HPDE6-E6E7 (cell line): ENCODE data around the gene GPR32.
"Not testable (repeated sequence)": the region's sequence is repeated elsewhere in the genome, so short reads cannot be mapped to it uniquely, and the experiment has no call there.

Experiments
- DNase-seq: peaks from one replicate; pipeline ENCODE4 v3.0.0; 2011; ENCODE audit warnings: missing footprints; ENCODE audit errors: extremely low spot score

GPR32 gene

GRCh38 chr19:50801107-50801506, 30.8 kb downstream of the GPR32 start:
- DNase-seq = no peak

GRCh38 chr19:50803633-50804419, 33.6 kb downstream of the GPR32 start:
- no peak for DNase-seq

GRCh38 chr19:50804420-50805272, 34.4 kb downstream of the GPR32 start:
- DNase-seq = peak; percentile 95

- DNase-seq = no peak
Measured at GRCh38 chr19:50808856-50809255, 38.6 kb downstream of the GPR32 start.

GRCh38 chr19:50811622-50812238, 41.5 kb downstream of the GPR32 start:
- not testable (repeated sequence) for DNase-seq

- DNase-seq = no peak
Measured at GRCh38 chr19:50812474-50812873, 42.2 kb downstream of the GPR32 start.

GRCh38 chr19:50814883-50815282, 44.6 kb downstream of the GPR32 start:
- DNase-seq = no peak

- no peak for DNase-seq
Measured at GRCh38 chr19:50815439-50815838, 45.2 kb downstream of the GPR32 start.

GRCh38 chr19:50817941-50818858, 47.9 kb downstream of the GPR32 start:
- peak; percentile 71 for DNase-seq

GRCh38 chr19:50818859-50819472, 48.7 kb downstream of the GPR32 start:
- DNase-seq = no peak

- no peak for DNase-seq
Measured at GRCh38 chr19:50819636-50820035, 49.4 kb downstream of the GPR32 start.

GRCh38 chr19:50820086-50820485, 49.8 kb downstream of the GPR32 start:
- no peak for DNase-seq

GRCh38 chr19:50820549-50821247, 50.4 kb downstream of the GPR32 start:
- DNase-seq = no peak

- DNase-seq = no peak
Measured at GRCh38 chr19:50821248-50821612, 51.0 kb downstream of the GPR32 start.
